HG03571 (cell line): ENCODE measurements around the gene MCCD1.

Experiments used
- ATAC-seq: cut with Tn5 transposase; IDR thresholded peaks from one replicate; pipeline ENCODE4 v1.9.1; 2021; ENCODE audit not compliant: unreplicated experiment

Gene MCCD1

DNA sequence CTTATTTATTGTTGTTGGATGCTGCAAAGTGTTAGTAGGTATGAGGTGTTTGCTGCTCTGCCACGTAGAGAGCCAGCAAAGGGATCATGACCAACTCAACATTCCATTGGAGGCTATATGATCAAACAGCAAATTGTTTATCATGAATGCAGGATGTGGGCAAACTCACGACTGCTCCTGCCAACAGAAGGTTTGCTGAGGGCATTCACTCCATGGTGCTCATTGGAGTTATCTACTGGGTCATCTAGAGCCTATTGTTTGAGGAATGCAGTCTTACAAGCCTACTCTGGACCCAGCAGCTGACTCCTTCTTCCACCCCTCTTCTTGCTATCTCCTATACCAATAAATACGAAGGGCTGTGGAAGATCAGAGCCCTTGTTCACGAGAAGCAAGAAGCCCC is 18.8 kb upstream of the MCCD1 start:
- ATAC-seq = no peak

DNA sequence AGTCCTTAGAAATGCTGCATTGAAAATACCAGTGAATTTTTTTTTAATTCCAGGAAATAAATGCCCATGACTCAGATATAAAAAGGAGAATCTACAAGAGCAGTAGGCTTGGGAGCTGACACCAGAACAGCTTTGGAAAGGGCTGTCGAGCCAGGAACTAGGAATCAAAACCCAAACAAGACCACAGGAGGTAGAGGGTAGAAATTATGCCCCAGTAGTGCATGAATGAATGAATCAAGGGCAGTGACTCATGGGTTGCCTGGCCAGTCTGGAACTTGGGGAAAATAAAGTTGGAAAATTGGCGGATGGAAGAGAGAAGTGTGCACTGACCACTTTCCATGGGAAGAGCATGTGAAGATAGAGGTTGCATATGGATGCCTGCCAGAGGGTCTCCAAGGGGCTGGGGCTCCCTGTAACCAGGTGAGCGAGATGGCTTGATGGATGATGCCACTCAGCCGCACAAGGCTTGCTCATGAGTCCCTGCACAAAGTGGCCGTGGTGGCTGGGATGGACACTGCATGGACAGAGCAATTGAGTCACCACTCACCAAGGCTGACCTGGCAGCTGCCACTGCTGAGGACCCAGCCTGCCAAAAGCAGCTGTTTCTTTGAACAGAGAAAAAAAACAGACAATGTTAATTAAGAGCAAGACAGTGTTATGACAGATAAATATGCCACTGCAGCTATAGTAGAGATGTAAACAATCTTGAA is 15.2 kb upstream of the MCCD1 start:
- no peak for ATAC-seq

DNA sequence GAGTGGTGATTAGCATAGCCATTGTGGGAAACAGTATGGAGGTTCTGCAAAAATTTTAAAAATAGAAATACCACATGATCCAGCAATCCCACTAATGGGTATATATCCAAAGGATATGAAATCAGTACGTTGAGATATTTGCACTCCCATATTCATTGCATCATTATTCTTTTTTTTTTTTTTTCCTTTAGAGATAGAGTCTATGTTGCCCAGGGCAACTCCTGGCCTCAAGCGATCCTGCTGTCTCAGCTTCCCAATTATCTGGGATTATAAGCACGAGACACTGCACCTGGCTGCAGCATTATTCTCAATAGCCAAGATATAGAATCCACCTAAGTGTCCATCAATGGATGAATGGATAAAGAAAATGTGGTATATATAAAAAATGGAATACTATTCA is 6.9 kb upstream of the MCCD1 start:
- no peak for ATAC-seq

DNA sequence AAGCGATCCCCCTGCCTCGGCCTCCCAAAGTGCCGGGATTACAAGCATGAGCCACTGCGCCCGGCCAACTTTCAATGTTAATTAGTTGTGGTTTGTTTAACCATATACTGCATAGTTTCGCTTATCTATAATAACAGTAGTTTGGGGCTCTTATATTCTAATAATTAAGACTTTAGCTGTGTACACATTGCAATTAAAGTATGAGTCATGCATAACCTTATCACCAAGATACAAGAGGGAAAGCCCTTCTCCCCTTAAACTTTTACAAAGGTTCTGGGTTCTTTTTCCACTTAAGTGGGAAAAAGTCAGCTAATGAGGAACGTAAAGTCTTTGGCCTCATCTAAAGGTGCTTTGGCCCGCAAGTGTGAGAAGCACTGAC is 3.2 kb upstream of the MCCD1 start:
- no peak for ATAC-seq

DNA sequence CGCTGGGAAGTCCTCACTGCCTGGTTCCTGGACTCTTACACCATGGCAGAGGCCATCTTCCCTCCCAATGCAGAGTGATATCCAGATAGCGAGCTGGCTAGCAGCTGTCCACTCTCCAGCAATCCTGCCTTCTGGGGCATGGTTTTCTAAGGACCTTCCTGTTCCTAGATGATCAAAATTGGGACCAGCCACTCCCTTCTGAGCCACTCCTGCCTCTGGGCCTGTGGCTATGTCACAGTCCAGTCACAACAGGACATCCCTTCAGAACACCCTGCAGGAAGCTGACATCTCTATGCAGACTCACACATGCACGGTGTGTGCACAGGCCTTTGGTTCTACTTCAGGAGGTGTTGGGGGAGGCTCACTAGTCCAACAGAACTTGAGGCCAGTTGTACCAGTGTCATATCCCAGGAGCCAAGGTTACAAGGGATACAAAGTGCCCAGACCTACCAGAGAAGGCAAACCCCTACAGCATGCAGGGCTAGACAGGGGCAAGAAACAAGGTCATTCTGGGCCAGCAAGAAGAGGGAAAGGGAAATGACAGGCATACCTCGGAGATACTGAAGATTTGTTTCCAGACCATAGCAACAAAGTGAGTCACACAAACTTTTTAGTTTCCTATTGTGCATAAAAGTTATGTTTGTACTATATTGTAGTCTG is 2.7 kb upstream of the MCCD1 start:
- no peak for ATAC-seq

DNA sequence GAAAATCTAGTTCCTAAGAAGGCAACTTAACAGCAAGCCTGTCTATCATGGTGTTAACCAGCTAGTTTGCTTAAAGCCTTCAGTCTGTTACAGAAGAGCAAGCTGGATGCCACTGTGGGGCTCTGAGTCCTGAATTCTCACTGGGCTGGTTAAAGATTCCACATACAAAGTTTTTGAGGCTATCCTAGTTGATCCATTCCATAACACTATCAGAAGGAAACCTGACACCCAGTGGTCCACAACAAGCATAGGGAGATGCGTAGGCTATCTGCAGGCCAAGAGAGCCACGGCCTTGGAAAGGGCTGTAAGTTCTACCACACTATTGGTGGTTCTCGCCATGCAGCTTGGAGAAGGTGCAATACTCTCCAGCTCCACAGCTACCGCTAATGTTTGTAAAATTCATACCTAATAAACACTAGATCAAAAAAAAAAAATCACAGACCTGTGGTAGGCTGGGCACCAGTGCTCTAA is 420 bp upstream of the MCCD1 start:
- ATAC-seq = no peak

DNA sequence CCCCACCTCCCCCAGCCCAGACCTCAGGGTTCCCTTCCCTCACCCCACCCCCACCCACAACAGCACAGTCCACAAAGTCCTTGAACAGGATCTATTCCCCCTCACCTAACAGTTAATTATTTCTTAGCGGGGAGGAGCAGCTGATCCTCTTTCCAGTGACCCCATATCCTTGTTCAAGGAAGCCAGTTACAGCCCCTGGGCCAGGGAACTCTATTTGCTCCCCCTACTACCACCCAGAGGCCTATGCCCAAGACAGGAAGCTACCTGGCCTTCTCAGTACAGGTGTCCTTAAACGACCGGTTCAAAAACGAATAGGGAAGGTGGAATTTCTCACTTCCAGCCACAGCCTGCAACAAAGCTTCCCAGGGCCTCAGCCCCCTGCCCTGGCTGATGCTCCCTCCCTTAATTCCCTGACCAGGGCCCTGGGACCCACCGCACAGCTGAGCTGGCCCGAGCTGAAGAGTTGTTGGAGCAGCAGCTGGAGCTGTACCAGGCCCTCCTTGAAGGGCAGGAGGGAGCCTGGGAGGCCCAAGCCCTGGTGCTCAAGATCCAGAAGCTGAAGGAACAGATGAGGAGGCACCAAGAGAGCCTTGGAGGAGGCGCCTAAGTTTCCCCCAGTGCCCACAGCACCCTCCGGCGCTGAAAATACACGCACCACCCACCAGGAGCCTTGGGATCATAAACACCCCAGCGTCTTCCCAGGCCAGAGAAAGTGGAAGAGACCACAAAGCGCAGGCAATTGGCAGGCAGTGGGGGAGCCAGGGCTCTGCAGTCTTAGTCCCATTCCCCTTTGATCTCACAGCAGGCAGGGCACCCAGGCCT is 778 bp downstream of the MCCD1 start:
- no peak for ATAC-seq

DNA sequence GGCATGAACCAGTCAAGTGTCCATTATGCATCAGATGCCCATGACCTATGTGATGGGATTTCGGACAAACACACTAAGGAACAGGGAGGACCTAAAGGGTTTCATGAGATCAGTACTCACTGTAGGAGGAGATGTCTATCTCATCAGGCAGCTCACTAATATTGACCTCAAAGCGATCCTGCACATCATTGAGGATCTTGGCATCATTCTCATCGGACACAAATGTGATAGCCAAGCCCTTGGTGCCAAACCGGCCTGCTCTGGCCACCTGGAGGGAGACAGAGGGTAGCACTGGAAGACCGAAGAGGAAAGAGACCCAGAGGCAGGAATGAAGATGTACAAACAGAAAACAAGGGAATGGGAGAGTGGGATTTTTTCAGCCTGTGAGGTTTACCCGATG is 1.9 kb downstream of the MCCD1 start:
- no peak for ATAC-seq

DNA sequence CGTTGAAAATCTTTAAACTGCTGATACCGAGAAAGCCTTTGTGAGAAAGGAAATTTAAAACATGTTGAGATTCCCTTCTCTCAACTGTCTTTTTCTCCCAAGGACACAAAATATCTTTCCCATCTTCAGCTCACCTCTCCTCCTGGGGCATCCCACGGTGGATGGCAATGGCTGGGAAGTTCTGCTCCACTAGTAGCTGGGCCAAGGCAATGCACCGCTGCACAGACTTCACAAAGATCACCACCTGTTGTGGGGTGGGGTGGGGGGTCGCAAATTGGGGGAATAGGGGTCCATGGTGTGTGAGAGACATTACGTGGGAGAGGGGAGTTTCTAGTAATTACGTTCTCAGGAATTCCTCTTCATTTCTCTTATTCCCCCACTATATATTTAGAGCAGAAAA is 2.4 kb downstream of the MCCD1 start:
- ATAC-seq = no peak

DNA sequence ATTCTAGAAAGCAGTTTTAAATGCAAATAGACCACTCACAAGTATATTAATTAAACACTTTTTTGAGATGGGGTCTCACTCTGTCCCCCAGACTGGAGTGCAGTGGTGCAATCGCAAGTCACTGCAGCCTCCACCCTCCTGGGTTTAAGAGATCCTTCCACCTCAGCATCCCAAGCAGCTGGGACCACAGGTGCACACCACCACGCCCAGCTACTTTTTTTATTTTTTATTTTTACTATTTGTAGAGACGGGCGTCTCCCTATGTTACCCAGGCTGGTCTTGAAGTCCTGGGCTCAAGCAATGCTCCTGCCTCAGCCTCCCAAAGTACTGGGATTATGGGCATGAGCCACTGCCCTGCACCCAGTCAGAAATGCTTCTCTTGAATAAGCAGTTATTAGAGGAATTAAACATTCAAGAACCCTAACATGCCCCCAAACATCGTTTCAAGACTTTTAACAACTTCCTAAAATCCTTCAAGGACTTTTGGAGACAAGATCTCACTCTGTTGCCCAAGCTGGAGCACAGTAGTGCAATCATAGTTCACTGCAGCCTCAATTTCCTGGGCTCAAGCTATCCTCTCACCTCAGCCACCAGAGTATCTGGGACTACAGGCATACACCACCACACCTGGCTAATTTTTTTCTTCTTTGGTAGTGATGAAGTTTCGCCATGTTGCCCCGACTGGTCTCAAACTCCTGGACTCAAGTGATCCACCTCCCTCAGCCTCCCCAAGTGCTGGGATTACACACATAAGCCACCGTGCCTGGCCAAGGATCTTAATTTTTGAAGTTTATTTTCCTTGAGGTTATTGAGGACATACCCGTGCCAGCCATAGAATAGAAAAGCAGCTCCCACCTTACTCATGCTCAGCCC is 3.2 kb downstream of the MCCD1 start:
- ATAC-seq = no peak

DNA sequence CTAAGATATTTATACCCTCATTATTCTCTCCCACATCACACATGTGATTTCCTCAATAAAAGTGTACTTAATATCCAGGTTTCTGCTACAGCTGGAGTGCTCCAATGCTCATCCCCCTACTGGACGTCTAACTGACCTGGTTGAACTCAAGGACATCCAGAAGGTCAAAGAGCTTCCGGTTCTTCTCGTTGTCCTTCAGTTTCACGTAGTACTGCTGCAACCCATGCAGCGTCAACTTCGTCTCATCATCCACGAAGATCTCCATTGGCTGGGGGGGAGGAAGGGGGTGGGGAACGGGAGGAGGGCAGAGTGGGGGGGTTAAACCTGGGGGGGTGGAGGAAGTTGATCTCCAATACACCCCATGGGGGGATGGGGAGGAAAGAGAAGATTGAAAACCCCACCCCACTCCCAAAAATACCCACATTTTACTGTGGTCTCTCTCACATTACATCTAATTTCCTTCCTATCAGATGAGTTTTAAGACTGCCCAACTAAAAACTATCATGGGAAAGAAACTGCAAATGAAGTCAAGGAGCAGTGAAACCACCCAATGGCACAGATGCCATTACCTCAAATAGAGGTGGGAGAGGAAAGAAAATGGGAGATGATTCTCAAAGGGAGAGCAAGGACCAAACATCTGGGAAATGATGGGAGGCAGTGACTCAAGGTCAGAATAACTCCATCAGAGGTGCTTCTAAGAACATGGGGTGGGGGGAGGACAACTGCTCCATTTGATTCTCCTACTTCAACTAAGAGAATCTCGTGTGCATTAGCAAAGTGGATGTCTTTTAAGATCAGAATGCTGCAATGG is 4.1 kb downstream of the MCCD1 start:
- ATAC-seq = no peak

DNA sequence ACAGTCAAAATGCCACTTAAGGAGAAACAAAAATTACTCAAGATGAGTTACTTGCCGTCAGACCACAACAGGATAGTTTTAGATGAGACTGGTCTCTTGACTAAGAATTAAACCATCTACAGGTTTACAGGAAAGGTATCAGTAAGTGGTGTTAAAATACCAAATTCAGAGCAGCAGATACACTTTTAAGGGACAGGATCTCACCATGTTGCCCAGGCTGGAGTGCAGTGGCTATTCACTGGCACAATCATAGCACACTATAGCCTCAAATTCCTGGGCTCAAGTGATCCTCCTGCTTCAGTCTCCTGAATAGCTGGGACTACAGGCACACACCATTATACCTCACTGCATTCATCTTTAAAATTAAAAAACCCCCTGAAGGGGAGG is 4.7 kb downstream of the MCCD1 start:
- ATAC-seq = no peak

DNA sequence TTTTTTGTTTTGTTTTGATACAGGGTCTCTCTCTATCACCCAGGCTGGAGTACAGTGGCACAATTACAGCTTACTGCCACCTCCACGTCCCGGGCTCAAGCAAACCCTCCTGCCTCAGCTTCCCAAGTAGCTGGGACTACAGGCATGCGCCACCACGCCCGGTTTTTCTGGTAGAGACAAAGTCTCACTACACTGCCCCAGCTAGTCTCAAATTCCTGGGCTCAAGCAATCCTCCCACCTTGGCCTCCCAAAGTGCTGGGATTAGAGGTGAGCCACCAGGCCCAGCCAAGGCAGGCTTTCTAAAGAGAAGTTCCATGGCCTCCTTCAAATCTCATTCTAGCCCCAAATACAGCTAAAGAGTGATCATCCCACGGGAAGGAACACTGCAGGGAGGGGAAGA is 5.2 kb downstream of the MCCD1 start:
- ATAC-seq = no peak

DNA sequence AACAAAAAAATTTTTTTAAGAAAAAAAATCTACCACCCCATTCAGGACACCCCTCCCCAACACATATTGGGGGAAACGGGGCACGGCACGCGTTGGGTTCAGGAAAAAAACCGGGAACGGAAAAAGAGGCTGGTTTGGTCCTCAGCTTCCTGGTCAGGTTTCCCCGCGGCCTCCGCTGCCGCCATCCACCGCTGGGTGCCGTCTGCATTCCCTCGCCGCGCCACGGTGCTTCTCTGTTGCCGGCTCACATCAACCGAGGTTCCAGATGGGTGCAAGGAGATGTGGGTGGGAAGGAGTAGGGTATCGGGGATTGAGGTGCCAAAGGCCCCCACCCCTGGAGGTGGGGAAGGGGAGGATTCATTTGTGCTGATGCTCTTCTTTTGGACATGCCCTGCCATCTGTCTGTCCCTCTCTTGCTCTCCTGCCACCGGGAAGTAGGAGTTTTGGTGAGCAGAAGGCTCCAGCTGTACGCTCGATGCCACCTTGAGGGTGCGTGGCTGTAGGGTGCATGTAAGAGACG is 5.8 kb downstream of the MCCD1 start:
- ATAC-seq = no peak

DNA sequence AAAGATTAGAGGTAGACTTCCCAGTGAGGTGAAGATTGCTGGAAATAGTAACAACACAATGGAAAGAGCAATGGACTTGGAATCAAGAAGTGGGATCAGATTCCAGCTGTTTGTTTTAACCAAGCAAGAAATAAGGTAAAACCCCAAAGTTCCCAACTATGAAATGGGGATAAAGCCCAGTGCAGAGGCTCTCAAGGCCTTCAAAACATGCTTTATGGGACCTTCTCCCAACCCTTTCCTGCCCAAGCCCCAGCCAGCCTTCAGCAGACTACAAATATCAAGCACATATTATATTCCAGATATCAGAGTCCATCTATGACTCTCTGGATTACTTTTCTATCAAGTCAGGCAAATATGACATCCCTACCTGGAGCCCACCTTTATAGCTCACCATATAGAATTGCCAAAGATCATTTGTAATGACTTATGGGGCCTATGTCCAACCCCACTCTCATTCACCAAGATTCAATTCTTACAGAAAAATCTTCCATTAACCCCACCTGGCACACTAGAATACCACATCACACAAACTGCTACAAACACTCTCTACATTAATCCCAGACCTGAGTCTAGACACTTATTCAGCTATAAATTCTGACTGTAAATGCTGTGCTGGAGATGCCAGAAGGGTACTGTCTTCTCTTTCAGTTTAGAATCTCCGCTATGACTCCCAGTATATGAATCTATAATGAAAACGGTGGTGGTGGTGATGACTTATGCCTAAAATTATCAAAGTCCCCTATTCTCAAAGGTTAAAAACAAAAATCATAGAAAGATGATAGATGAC is 7.0 kb downstream of the MCCD1 start:
- no peak for ATAC-seq

DNA sequence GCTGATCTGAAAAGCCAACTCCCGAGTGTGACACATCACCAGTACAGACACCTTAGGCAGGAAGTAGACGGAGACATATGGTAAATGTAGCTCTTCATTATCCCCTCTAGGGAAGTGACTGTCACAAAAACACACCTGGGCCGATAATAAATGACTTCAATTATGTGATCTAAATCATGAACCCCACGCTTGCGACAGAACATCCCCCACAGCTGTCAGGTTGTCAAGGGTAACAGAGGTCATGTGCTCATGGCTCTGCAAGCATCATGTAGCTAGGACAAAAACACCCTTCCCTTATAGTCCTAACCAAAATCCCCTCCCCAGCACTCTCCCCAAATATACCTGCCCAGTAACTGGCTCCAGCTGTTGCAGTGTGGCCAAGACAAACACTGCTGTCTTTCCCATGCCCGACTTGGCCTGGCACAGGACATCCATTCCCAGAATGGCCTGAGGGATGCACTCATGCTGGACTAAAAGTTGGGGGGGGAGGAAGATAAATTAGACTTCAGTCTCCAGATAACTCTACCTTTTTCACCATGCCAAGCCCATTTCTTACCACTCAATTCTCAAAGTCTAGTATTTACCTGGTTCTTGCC is 10.1 kb downstream of the MCCD1 start:
- no peak for ATAC-seq

DNA sequence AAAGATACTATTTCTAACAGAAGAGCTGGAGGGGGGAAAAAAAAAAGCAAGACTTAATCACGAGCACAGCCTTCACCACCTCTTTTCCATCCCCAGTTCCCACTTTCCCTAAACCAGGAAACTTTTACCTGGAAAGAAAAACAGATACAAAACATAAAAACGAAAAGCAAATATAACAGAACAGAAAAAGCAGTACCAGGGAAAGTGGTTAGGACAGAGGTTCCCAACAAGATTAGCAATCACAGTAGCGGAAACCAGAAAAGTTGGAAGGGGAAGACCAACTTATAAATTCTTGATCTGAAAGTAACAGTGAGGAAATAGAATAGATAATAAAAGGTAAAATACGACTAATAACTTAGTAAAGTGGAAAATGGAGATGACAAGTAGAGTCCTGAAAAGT is 11.9 kb downstream of the MCCD1 start:
- ATAC-seq = no peak

DNA sequence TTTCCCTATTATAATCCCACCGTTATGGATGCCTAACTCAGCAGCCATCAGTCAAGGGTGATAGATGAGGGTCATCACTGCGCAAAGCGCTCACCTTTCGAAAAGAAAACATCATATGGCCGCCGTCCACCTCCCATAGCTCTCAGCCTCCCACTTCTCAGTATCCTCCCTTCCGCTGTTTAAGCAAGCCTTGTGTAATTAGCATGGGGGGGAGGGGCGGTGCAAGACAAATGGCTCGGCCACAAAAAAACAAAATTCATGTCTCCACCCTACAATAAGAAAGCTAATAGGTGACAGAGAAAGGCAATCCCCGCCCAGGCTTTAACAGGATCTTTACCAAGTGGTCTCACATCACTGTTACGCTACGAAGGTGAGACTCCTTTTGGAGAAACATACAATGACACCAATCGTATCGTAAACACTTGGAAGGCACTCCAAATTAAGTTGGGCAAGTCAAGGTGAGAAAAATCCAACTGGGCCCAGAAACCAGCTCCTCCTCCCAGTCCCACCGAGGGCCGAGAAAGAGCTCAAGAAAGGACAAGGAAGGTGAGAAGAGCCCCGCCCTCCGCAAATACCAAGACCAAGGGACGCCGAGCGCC is 12.4 kb downstream of the MCCD1 start:
- peak; percentile 6 for ATAC-seq
